ENCODE data around the gene OVOL2.

- TF ChIP-seq CTCF (IDR thresholded peaks at IDR 0.05) (no peak), POLR2A (IDR thresholded peaks at IDR 0.05) (no peak)
These were observed 40.9 kb downstream of the OVOL2 start for GRCh38 chr20:18016772-18017171.

All from uterus (tissue), 2 donors.